HG03520 (cell line): Measurements from ENCODE around the gene MDK.

Source experiments
- ATAC-seq: cut with Tn5 transposase; IDR thresholded peaks from one replicate; pipeline ENCODE4 v1.9.1; 2021; ENCODE audit warnings: mild to moderate bottlenecking, moderate library complexity; ENCODE audit not compliant: unreplicated experiment

The MDK gene

GRCh38 chr11:46347637-46348311, 33.7 kb upstream of the MDK start:
- no peak for ATAC-seq

- no peak for ATAC-seq
These were observed 32.7 kb upstream of the MDK start for GRCh38 chr11:46348566-46349401.

GRCh38 chr11:46350695-46351094, 30.8 kb upstream of the MDK start:
- no peak for ATAC-seq

GRCh38 chr11:46351148-46351547, 30.3 kb upstream of the MDK start:
- no peak for ATAC-seq

- no peak for ATAC-seq
These were observed 29.9 kb upstream of the MDK start for GRCh38 chr11:46351606-46352005.

GRCh38 chr11:46352063-46352841, 29.2 kb upstream of the MDK start:
- no peak for ATAC-seq

GRCh38 chr11:46353698-46354097, 27.8 kb upstream of the MDK start:
- ATAC-seq: no peak

- ATAC-seq: no peak
These were observed 24.5 kb upstream of the MDK start for GRCh38 chr11:46356924-46357482.

- no peak for ATAC-seq
These were observed 24.0 kb upstream of the MDK start for GRCh38 chr11:46357483-46357936.

- ATAC-seq: no peak
These were observed 21.5 kb upstream of the MDK start for GRCh38 chr11:46359953-46360352.

GRCh38 chr11:46360878-46361277, 20.6 kb upstream of the MDK start:
- ATAC-seq: no peak

GRCh38 chr11:46361283-46362155, 19.9 kb upstream of the MDK start:
- peak; percentile 88 for ATAC-seq

- no peak for ATAC-seq
These were observed 19.1 kb upstream of the MDK start for GRCh38 chr11:46362156-46363030.

GRCh38 chr11:46363031-46363407, 18.4 kb upstream of the MDK start:
- ATAC-seq: no peak

- ATAC-seq: no peak
These were observed 17.9 kb upstream of the MDK start for GRCh38 chr11:46363455-46364005.

GRCh38 chr11:46364056-46364455, 17.4 kb upstream of the MDK start:
- ATAC-seq: no peak

- ATAC-seq: no peak
These were observed 16.7 kb upstream of the MDK start for GRCh38 chr11:46364791-46365190.

GRCh38 chr11:46366260-46366659, 15.2 kb upstream of the MDK start:
- no peak for ATAC-seq

GRCh38 chr11:46366661-46367161, 14.8 kb upstream of the MDK start:
- ATAC-seq: no peak
